OCI-M2 (cell line): Measurements from ENCODE around the gene FOXD4.
"Not testable (repeated sequence)": the region's sequence is repeated elsewhere in the genome, so short reads cannot be mapped to it uniquely, and the experiment has no call there.

Experiments used
- DNase-seq: peaks from one replicate; lab custom pipeline; 2025; ENCODE audit not compliant: unreplicated experiment; lab: John Stamatoyannopoulos, UW

Gene FOXD4

GRCh38 chr9:117995-118467, at the start of gene FOXD4:
Gene FOXD4 (minus strand): TSS chr9:118417. CDS start chr9:118119, 298 bp downstream.
- DNase-seq: not testable (repeated sequence)

DNA sequence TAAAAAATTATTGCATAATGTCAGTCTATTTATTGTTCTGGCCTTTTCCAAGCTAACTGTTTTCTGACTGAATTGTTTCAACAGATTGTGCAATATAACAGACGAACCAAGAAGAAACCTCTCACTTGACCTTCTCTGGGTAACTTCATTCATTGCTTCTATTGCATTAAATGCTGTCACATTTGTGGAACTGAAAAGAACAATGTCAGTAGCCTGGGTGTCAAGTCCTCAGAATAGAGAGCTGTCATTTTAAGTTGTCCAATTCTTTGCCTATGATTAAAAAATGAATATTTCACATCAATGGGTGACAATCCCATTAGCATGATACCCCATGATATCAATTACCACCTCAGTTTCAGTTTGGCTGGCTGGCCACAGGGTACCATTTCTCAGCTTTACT, 41.7 kb upstream of the FOXD4 start:
- DNase-seq: not testable (repeated sequence)

GRCh38 chr9:151173-151572, 33.0 kb upstream of the FOXD4 start:
- DNase-seq: not testable (repeated sequence)

DNA sequence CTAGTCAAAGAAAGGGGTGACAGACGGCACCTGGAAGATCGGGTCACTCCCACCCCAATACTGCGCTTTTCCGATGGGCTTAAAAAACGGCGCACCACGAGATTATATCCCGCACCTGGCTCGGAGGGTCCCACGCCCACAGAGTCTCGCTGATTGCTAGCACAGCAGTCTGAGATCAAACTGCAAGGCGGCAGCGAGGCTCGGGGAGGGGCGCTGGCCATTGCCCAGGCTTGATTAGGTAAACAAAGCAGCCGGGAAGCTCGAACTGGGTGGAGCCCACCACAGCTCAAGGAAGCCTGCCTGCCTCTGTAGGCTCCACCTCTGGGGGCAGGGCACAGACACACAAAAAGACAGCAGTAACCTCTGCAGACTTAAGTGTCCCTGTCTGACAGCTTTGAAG, 21.7 kb upstream of the FOXD4 start:
- DNase-seq: not testable (repeated sequence)

DNA sequence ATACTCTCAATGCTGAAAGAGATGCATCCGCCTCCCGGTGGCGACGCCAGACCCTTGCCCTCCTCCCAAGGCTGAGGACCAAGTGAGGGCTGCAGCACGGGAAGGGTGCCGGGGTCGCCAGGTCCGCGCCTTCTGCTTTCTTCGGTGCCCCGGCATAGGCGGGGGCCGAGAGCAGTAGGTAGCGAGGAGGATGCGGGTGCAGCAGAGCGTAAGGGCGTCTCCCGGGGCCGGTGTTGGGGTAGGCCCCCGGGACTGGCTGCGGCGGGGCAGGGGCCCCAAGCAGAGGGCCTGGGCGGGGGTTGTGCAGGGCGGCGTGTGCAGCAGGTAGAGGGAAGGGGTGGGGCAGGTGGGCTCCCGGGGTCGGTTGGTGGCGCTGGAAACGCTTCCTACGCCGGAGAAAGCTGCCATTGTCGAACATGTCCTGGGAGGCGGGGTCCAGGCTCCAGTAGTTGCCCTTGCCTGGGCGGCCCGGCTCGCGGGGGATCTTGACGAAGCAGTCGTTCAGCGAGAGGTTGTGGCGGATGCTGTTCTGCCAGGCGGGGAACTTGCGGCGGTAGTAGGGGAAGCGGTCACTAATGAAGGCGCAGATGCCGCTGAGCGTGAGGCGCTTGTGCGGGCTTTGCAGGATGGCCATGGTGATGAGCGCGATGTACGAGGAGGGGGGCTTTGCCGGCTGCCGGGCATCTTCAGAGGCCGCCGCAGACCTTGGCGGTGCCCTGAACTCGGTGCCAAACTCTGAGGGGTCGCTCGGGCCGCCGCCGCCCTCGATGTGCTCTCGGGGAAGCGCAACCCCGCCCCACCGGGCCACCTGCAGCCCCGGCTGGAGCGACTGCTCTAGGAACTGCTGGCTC, 848 bp downstream of the FOXD4 start:
- not testable (repeated sequence) for DNase-seq

GRCh38 chr9:116239-117077, 1.8 kb downstream of the FOXD4 start:
- DNase-seq: not testable (repeated sequence)

GRCh38 chr9:115118-115451, 3.1 kb downstream of the FOXD4 start:
- not testable (repeated sequence) for DNase-seq

- DNase-seq: not testable (repeated sequence)
Observed at GRCh38 chr9:114267-115117, 3.7 kb downstream of the FOXD4 start.

GRCh38 chr9:113468-114266, 4.5 kb downstream of the FOXD4 start:
- not testable (repeated sequence) for DNase-seq

DNA sequence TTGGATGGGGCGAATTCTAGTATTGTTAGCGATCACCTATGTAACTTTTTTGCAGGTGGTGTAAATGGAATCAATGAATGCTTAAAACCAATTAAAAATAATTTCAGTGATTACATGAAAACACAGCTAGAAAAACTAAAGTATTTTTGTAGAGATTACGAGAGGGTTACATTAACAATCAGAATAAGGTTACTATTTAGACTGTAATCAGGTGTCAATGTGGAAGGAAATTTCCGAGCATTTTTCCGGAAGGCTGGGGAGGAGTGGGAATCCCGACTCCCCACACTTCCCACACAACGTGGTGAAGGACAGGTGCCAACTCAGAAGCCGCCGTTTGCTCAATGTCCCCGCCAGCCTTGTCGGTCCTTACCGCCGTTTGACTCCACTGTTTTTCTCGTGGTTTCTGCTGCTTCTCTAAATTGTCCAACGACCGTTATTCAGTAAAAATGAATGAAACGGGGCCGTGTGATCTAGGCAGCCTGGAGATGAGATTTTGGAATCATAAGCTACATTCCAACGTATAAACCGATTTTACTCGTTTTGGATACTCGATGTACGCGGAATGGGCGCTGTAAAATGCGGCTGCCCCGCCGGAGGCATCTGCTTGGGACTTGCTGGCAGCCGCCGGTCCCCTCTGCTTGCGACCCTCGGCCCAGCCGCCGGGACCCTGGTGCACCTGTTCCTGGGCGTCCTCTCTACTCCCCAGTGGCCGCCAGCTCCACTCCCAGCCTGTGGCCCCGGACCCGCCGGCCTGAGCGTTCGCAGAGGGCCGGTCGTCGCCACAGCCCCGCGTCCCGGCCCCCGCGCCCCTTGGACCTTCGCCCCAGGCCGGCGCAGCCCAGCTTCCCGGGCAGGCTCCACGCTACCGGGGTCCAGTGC, 5.4 kb downstream of the FOXD4 start:
- not testable (repeated sequence) for DNase-seq

GRCh38 chr9:110672-111071, 7.5 kb downstream of the FOXD4 start:
- DNase-seq: not testable (repeated sequence)

DNA sequence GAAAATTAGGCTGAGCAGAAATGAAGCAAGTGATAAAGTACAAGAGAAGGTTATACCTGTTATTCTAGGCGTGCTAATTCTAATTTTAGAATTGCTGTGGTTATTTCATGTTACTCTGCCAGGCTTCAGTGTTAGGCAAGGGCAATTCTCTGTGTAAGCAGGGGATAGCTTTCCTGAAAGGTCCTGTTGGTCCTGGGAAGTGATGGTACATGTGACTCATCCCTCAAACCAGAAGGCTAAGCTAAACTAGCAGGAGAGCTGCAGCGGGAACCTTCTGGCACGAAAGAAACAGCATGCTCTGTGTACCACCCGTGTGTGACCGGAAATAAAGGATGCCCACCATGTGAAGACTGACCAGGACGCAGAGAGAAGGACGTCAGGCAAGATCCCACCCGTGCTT, 8.7 kb downstream of the FOXD4 start:
- not testable (repeated sequence) for DNase-seq

DNA sequence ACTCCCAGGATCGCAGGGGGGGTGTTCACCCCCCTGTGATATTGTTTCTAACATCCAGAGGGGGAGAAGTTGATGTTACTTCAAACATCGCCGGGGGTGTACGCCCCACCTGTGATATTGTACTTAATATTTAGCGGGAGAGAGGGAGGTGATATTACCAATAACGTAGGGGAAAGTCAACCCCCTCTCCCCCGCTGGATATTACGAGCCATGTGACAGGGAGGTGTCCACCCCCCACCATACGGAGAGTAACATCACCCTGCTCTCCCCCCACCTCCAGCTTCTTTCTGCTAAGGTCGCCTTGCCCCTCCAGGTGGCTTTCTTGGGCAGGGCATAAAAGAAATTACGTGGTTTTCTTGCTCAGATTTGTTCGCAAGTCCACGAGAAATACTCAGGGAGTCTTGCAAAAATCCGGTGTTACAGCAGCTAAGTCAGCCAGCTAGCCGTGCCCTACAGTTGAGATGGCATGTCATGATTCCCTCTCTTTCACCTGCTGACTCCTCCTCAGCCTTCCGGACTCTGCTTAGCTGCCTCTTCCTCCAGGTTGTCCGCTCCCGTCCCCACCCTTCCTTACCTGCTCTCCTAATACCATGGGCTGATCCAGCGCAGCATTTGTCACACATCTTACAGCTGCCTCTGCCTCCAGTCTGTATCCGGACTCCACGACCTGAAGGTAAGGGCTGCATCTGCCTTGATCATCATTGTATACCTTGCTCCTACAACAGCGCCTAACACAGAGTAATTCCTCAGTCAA, 9.3 kb downstream of the FOXD4 start:
- not testable (repeated sequence) for DNase-seq

- DNase-seq: not testable (repeated sequence)
Observed at GRCh38 chr9:105991-106390, 12.2 kb downstream of the FOXD4 start.

DNA sequence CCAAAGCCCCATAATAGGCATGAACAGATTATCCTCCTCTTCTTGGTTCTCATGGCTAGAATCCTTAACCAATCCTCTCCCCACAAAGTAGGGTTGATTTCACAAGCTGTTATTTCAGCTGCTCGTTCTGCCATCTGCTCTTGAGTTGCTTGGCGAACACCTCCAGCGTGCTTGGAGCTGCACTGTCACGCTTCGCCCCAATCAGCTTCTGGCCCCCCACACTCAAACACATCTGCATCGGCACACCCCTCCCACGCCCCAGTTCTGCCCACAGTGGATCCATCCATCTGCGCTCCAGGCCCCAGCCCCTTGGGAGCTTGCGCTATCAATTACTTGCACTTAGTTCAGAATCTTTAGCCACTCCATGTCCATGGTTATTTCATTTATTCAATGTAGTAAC, 17.8 kb downstream of the FOXD4 start:
- DNase-seq: not testable (repeated sequence)

DNA sequence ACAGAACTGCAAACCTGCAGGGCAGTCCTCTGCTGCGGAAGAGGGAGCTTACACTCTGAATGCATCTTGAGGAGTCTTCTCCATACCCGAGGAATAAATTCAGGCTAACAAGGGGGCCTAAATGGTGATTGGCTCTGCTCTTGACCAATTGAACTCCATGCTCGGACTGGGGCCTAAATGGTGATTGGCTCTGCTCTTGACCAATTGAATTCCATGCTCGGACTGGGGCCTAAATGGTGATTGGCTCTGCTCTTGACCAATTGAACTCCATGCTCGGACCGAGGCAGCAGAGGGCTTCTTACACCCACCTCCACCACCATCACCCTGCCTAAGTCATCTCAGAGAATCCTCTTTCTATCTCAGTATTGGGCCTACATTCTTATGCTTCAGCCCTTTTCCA, 18.4 kb downstream of the FOXD4 start:
- DNase-seq: not testable (repeated sequence)

DNA sequence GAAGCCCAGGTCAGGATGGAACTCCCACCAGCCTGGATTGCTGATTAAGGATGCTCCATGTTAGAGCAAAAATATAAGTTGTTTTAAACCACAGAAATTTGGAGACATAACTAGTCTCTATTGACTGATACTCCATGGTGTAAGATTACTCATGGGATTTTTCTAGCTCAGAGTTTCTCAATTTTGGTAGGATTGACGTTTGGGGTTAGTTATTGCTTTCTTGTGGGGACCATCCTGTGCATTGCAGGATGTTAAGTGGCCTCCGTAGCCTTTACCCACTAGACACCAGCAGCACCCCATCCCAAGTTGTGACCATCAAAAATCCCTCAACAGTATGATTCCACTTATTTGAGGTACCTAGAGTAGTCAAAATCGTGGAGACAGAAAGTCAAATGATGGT, 19.4 kb downstream of the FOXD4 start:
- not testable (repeated sequence) for DNase-seq

DNA sequence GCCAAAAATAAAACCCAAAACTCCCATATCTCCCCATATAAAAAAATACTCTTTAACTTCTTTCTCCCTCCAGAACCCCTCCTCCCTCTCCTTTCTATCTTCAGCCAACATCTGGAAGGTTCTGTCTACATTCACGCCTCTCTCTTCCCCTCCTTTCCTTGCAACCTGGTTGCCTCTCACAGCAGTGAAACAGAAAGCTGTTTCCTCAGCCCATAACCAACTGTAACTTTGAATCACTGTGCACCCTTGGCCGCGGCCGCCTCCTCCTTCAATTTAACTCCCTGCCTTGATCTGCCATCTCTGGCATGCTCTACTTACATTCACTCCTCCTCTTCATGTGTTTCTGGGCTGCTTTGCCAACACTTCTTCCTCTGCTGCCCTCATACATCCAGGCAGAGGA, 23.2 kb downstream of the FOXD4 start:
- not testable (repeated sequence) for DNase-seq
